Amniotic stem cell (primary cell): ENCODE results near the gene GRM5.

Experiments used
- DNase-seq: peaks from one replicate; lab custom pipeline; 2025; lab: John Stamatoyannopoulos, UW

The GRM5 gene

GRCh38 chr11:88704485-88704884 lies 361.3 kb downstream of the GRM5 start:
- DNase-seq, result no peak

GRCh38 chr11:88701816-88702215 lies 364.0 kb downstream of the GRM5 start:
- DNase-seq, result no peak

GRCh38 chr11:88697139-88697538 lies 368.6 kb downstream of the GRM5 start:
- DNase-seq, result no peak

GRCh38 chr11:88695689-88696414 lies 369.9 kb downstream of the GRM5 start:
- no peak for DNase-seq

GRCh38 chr11:88692306-88693086 lies 373.3 kb downstream of the GRM5 start:
- no peak for DNase-seq

- no peak for DNase-seq
Measured at GRCh38 chr11:88689548-88690240, 376.1 kb downstream of the GRM5 start.

GRCh38 chr11:88683024-88683423 lies 382.8 kb downstream of the GRM5 start:
- DNase-seq, result no peak

- no peak for DNase-seq
Measured at GRCh38 chr11:88680806-88681205, 385.0 kb downstream of the GRM5 start.

GRCh38 chr11:88666364-88666763 lies 399.4 kb downstream of the GRM5 start:
- DNase-seq, result no peak

GRCh38 chr11:88657076-88657738 lies 408.6 kb downstream of the GRM5 start:
- no peak for DNase-seq

- DNase-seq, result no peak
Measured at GRCh38 chr11:88656283-88656682, 409.5 kb downstream of the GRM5 start.

- no peak for DNase-seq
Measured at GRCh38 chr11:88655656-88656055, 410.1 kb downstream of the GRM5 start.

- DNase-seq, result no peak
Measured at GRCh38 chr11:88655196-88655595, 410.6 kb downstream of the GRM5 start.

- no peak for DNase-seq
Measured at GRCh38 chr11:88651556-88651955, 414.2 kb downstream of the GRM5 start.

- no peak for DNase-seq
Measured at GRCh38 chr11:88644724-88645123, 421.1 kb downstream of the GRM5 start.

- no peak for DNase-seq
Measured at GRCh38 chr11:88632163-88632562, 433.6 kb downstream of the GRM5 start.

GRCh38 chr11:88631497-88631896 lies 434.3 kb downstream of the GRM5 start:
- DNase-seq, result no peak

GRCh38 chr11:88629496-88629895 lies 436.3 kb downstream of the GRM5 start:
- DNase-seq, result no peak

- no peak for DNase-seq
Measured at GRCh38 chr11:88626216-88626615, 439.6 kb downstream of the GRM5 start.

- DNase-seq, result no peak
Measured at GRCh38 chr11:88623531-88623930, 442.3 kb downstream of the GRM5 start.

- DNase-seq, result no peak
Measured at GRCh38 chr11:88620568-88621130, 445.1 kb downstream of the GRM5 start.
